Right atrium auricular region (tissue), 2 donors: ENCODE data around the gene BCOR. TPM values are rescaled to one million over a fixed set of nuclear protein-coding genes. Genes with fewer than 3 reads are reported as not detected.

ENCODE experiments used
- DNase-seq: peaks from one replicate; pipeline ENCODE4 v3.0.0-alpha.2; 2019; ENCODE audit warnings: low spot score
- H3K27ac ChIP-seq, 2 donors: fragments of 200-600 bp; sonication (generic); 1 replicate in 1 of 2; 2 replicates in 1 of 2; pipeline ENCODE4 v1.5.1; 2016 to 2019
- H3K27me3 ChIP-seq, 2 donors: fragments of 200-600 bp; sonication (generic); one replicate each; pipeline versions ENCODE4 v1.5.1 to v1.6.0; 2017 to 2019
- H3K36me3 ChIP-seq: fragments of 200-600 bp; sonication (generic); one replicate; pipeline ENCODE4 v1.5.1; 2016
- H3K4me1 ChIP-seq, 2 donors: fragments of 200-600 bp; sonication (generic); one replicate each; pipeline versions ENCODE4 v1.5.1 to v1.6.0; 2017 to 2019
- H3K4me3 ChIP-seq, 2 donors: fragments of 200-600 bp; sonication (generic); 1 replicate in 1 of 2; 2 replicates in 1 of 2; pipeline ENCODE4 v1.5.1; 2017 to 2019; ENCODE audit warnings: mild to moderate bottlenecking in 1 of 2, moderate library complexity in 1 of 2
- H3K9me3 ChIP-seq, 2 donors: fragments of 200-600 bp; sonication (generic); one replicate each; pipeline ENCODE4 v1.5.1; 2019
- CTCF ChIP-seq, 2 donors: fragments of 200-600 bp; sonication (generic); IDR thresholded peaks; one replicate each; pipeline ENCODE4 v1.5.1; 2019; ENCODE audit warnings: antibody characterized with exemption in 2 of 2
- total RNA-seq, 2 donors: library from RNA; depleted of rRNA; stranded (reverse); fragments of >200 nt; gene quantifications; one replicate each; pipeline ENCODE4 v1.1.0, GENCODE V29; 2016

BCOR gene
- total RNA-seq, 2 donors from 2014 or later = 24.3 to 37.1 TPM

- Histone ChIP-seq H3K9me3 (no peaks in the 10 kb centered on the region), H3K36me3 (no peaks in the 10 kb centered on the region), H3K27me3 (no peaks in the 10 kb centered on the region), H3K4me1 (no peaks in the 10 kb centered on the region), H3K27ac (no peak overlapping the region), H3K4me3 (no peak overlapping the region)
- TF ChIP-seq CTCF (IDR thresholded peaks at IDR 0.05) = no peak
- no peak for DNase-seq
These were observed 24.7 kb upstream of the BCOR start for GRCh38 chrX:40122487-40122886.

- Histone ChIP-seq H3K27me3 (no peaks in the 10 kb centered on the region), H3K36me3 (no peaks in the 10 kb centered on the region), H3K4me3 (no peak overlapping the region), H3K9me3 (no peaks in the 10 kb centered on the region), H3K4me1 (no peaks in the 10 kb centered on the region), H3K27ac (no peak overlapping the region)
- no peak for TF ChIP-seq CTCF (IDR thresholded peaks at IDR 0.05)
- DNase-seq = no peak
These were observed 23.9 kb upstream of the BCOR start for GRCh38 chrX:40121618-40122017.

- no peak for DNase-seq
- Histone ChIP-seq H3K9me3 (no peaks in the 10 kb centered on the region), H3K4me1 (no peaks in the 10 kb centered on the region), H3K4me3 (no peak overlapping the region), H3K27me3 (no peaks in the 10 kb centered on the region), H3K36me3 (no peaks in the 10 kb centered on the region), H3K27ac (no peak overlapping the region)
- TF ChIP-seq CTCF (IDR thresholded peaks at IDR 0.05) = no peak
These were observed 23.3 kb upstream of the BCOR start for GRCh38 chrX:40120838-40121580.

GRCh38 chrX:40117715-40118285 lies 20.0 kb upstream of the BCOR start:
- Histone ChIP-seq H3K36me3 (no peaks in the 10 kb centered on the region), H3K4me1 (no peaks in the 10 kb centered on the region), H3K27me3 (no peaks in the 10 kb centered on the region), H3K9me3 (no peaks in the 10 kb centered on the region), H3K27ac (no peak overlapping the region), H3K4me3 (no peak overlapping the region)
- no peak for TF ChIP-seq CTCF (IDR thresholded peaks at IDR 0.05)
- DNase-seq = no peak

GRCh38 chrX:40116925-40117324 lies 19.2 kb upstream of the BCOR start:
- Histone ChIP-seq H3K36me3 (no peaks in the 10 kb centered on the region), H3K27ac (no peak overlapping the region), H3K9me3 (no peaks in the 10 kb centered on the region), H3K4me1 (no peaks in the 10 kb centered on the region), H3K4me3 (no peak overlapping the region), H3K27me3 (no peaks in the 10 kb centered on the region)
- no peak for TF ChIP-seq CTCF (IDR thresholded peaks at IDR 0.05)
- DNase-seq = no peak
